Neuronal stem cell (in vitro differentiated cells): ENCODE measurements around the gene WFDC6.
A peak's percentile ranks its signal among the peaks of the same experiment; 100 is the strongest.

ENCODE experiments used
- DNase-seq: peaks from one replicate; pipeline ENCODE4 v3.0.0-alpha.2; 2013; ENCODE audit warnings: low spot score
- H2AFZ ChIP-seq: one replicate; pipeline ENCODE4 v1.6.1; 2013; ENCODE audit warnings: mild to moderate bottlenecking, low read length, inconsistent platforms
- H2AK5ac ChIP-seq: 2 replicates; pipeline ENCODE4 v1.6.1; 2013; ENCODE audit warnings: low read depth, mild to moderate bottlenecking, inconsistent platforms, low read length, moderate library complexity, mixed read lengths
- H2BK120ac ChIP-seq: 2 replicates; pipeline ENCODE4 v1.6.1; 2013; ENCODE audit warnings: low read depth, mild to moderate bottlenecking, inconsistent platforms, low read length, moderate library complexity, mixed read lengths
- H2BK12ac ChIP-seq: one replicate; pipeline ENCODE4 v1.6.1; 2013; ENCODE audit warnings: low read length, inconsistent platforms
- H2BK15ac ChIP-seq: 2 replicates; pipeline ENCODE4 v1.6.1; 2013; ENCODE audit warnings: mild to moderate bottlenecking, low read length, inconsistent platforms, mixed read lengths
- H2BK5ac ChIP-seq: one replicate; pipeline ENCODE4 v1.6.1; 2013; ENCODE audit warnings: inconsistent platforms, mild to moderate bottlenecking, low read length, moderate library complexity
- H3K14ac ChIP-seq: one replicate; pipeline ENCODE4 v1.6.1; 2013; ENCODE audit warnings: low read length, inconsistent platforms
- H3K18ac ChIP-seq: 2 replicates; pipeline ENCODE4 v1.6.1; 2013; ENCODE audit warnings: low read length, inconsistent platforms
- H3K23ac ChIP-seq: 2 replicates; pipeline ENCODE4 v1.6.1; 2013; ENCODE audit warnings: low read depth, mild to moderate bottlenecking, mixed read lengths, low read length, inconsistent platforms; ENCODE audit not compliant: poor library complexity
- H3K27ac ChIP-seq: replicated peaks from 3 replicates; pipeline ENCODE4 v1.5.1; 2013; ENCODE audit warnings: low read length, inconsistent platforms
- H3K27me3 ChIP-seq, 3 experiments: 2 replicates each; pipeline ENCODE4 v1.6.1; 2013; ENCODE audit warnings: low read length in 3 of 3, mild to moderate bottlenecking in 2 of 3, inconsistent platforms in 1 of 3, low read depth in 1 of 3, mixed read lengths in 1 of 3, moderate library complexity in 1 of 3; ENCODE audit not compliant: control insufficient read depth in 3 of 3, insufficient read depth in 3 of 3
- H3K36me3 ChIP-seq, 2 donors: replicated peaks in 1 of 2; 2 replicates each; pipeline ENCODE4 v1.6.1; 2013; ENCODE audit warnings: low read length in 2 of 2; ENCODE audit not compliant: control insufficient read depth in 2 of 2, insufficient read depth in 2 of 2
- H3K4ac ChIP-seq: 2 replicates; pipeline ENCODE4 v1.6.1; 2013; ENCODE audit warnings: inconsistent platforms, mild to moderate bottlenecking, low read length, moderate library complexity
- H3K4me1 ChIP-seq, 2 donors: 1 replicate in 1 of 2; 2 replicates in 1 of 2; pipeline ENCODE4 v1.6.1; 2013; ENCODE audit warnings: low read length in 2 of 2, low read depth in 1 of 2; ENCODE audit not compliant: control insufficient read depth in 2 of 2, insufficient read depth in 1 of 2
- H3K4me2 ChIP-seq: one replicate; pipeline ENCODE4 v1.6.1; 2013; ENCODE audit warnings: mild to moderate bottlenecking, low read length, inconsistent platforms; ENCODE audit not compliant: insufficient read depth, poor library complexity, severe bottlenecking
- H3K4me3 ChIP-seq, 2 donors: 2 replicates each; pipeline ENCODE4 v1.5.1; 2013; ENCODE audit warnings: low read length in 2 of 2, mild to moderate bottlenecking in 2 of 2, inconsistent platforms in 1 of 2, moderate library complexity in 1 of 2
- H3K79me1 ChIP-seq: one replicate; pipeline ENCODE4 v1.6.1; 2013; ENCODE audit warnings: low read depth, mild to moderate bottlenecking, inconsistent platforms, low read length, moderate library complexity
- H3K9ac ChIP-seq: one replicate; pipeline ENCODE4 v1.6.1; 2013; ENCODE audit warnings: mild to moderate bottlenecking, low read depth, low read length, inconsistent platforms; ENCODE audit not compliant: poor library complexity
- H3K9me3 ChIP-seq, 2 donors: replicated peaks in 1 of 2; 2 replicates each; pipeline versions ENCODE3 to v1.6.1; 2013; ENCODE audit warnings: low read length in 2 of 2, mild to moderate bottlenecking in 2 of 2, inconsistent platforms in 1 of 2, low read depth in 1 of 2, mixed read lengths in 1 of 2, moderate library complexity in 1 of 2; ENCODE audit not compliant: control insufficient read depth in 2 of 2, insufficient read depth in 1 of 2
- H4K8ac ChIP-seq: one replicate; pipeline ENCODE4 v1.6.1; 2013; ENCODE audit warnings: low read depth, mild to moderate bottlenecking, inconsistent platforms, low read length, moderate library complexity
- H4K91ac ChIP-seq: one replicate; pipeline ENCODE4 v1.6.1; 2013; ENCODE audit warnings: low read length, low read depth, mild to moderate bottlenecking, inconsistent platforms; ENCODE audit not compliant: poor library complexity
- WGBS, 2 donors: extraction: QIAGEN DNeasy Blood & Tissue Kit; methylation state at CpG; one replicate each; pipeline ENCODE4 v1.1.7; 2013; ENCODE audit warnings: missing lambda C conversion rate in 2 of 2, mixed read lengths in 1 of 2; ENCODE audit not compliant: insufficient read length in 2 of 2, insufficient replicate concordance in 1 of 2; ENCODE audit errors: extremely low coverage in 2 of 2; 5-methylcytosine and 5-hydroxymethylcytosine counted together

WFDC6 gene

DNA sequence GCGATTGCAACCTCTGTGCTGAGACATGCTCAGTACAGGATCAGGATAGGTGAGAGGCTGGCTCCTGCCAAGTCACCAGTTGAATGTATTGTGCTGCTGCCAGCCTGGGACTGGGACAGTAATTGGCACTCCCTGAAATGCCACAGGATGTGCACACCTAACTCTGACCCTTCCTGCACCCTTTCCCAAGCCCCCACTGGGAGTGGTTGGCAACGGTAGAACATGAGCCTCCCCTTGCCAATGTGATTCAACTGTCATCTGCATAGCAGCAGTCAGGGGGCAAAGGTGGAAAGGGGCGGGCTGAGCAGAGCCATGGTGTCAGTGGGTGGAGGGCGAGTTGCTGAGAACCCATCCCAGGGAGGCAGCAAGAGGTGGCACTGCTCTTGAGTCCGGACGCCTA, 39.3 kb downstream of the WFDC6 start:
- Histone ChIP-seq H3K4ac (no peak overlapping the region), H3K23ac (peak overlapping the region; percentile 35), H3K79me1 (no peaks in the 10 kb centered on the region), H3K4me1 (no peaks in the 10 kb centered on the region), H2BK12ac (no peak overlapping the region), H2BK120ac (no peak overlapping the region), H3K27ac (no peak overlapping the region), H2BK15ac (no peak overlapping the region), H2AK5ac (no peak overlapping the region), H3K4me3 (peak overlapping the region in 1 of 2 donors; percentile 18), H2AFZ (no peak overlapping the region), H3K9ac (no peak overlapping the region), H3K27me3 (peaks cover 0 to 15% (median 0%) of the 10 kb centered on the region in 3 experiments), H3K36me3 (no peaks in the 10 kb centered on the region), H3K4me2 (no peak overlapping the region), H4K8ac (no peak overlapping the region), H3K9me3 (no peaks in the 10 kb centered on the region), H3K14ac (no peak overlapping the region), H3K18ac (no peak overlapping the region), H2BK5ac (no peak overlapping the region), H4K91ac (no peak overlapping the region)
- DNase-seq: no peak
- WGBS, 2 donors: no CpG with 5 or more reads among the region's 6 CpGs

DNA sequence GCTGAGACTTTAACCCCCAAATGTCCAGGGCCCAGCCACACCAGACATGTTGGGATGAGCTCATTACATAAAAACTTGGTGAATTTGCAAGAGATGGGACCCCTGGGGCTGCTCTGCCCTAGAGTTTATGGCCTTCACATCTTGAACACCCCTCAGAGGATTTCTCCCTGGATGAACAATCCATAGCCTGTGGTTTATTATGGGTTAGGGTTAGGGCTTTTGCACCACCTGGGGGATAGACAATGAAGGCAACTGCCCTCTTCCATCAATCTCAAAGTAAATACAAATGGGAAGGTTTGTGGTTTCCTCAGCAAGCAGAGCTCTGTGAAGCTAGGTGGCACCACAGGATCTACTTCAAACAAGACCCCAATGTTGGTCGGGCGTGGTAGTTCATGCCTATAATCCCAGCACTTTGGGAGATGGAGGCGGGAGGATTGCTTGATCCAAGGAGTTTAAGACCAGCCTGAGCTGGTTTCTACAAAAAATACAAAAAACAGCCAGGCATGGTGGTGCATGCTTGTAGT, 41.2 kb downstream of the WFDC6 start:
- no peak for DNase-seq
- no peak overlapping the region for H2BK120ac ChIP-seq
- H2AK5ac ChIP-seq: no peak overlapping the region
- H4K8ac ChIP-seq: no peak overlapping the region
- H3K9ac ChIP-seq: no peak overlapping the region
- no CpG with 5 or more reads among the region's 3 CpGs for WGBS, 2 donors
- no peak overlapping the region for H4K91ac ChIP-seq
- H3K4me1 ChIP-seq: no peaks in the 10 kb centered on the region
- no peak overlapping the region for H3K23ac ChIP-seq
- H3K36me3 ChIP-seq: no peaks in the 10 kb centered on the region
- no peak overlapping the region for H2BK5ac ChIP-seq
- H3K4me2 ChIP-seq: no peak overlapping the region
- no peak overlapping the region for H3K4ac ChIP-seq
- H3K79me1 ChIP-seq: no peaks in the 10 kb centered on the region
- no peak overlapping the region for H2BK12ac ChIP-seq
- H3K27me3 ChIP-seq: peaks cover 0 to 15% (median 0%) of the 10 kb centered on the region in 3 experiments
- no peak overlapping the region for H3K4me3 ChIP-seq
- H3K18ac ChIP-seq: no peak overlapping the region
- H3K14ac ChIP-seq: no peak overlapping the region
- no peak overlapping the region for H2AFZ ChIP-seq
- H2BK15ac ChIP-seq: no peak overlapping the region
- no peaks in the 10 kb centered on the region for H3K9me3 ChIP-seq
- H3K27ac ChIP-seq: no peak overlapping the region

DNA sequence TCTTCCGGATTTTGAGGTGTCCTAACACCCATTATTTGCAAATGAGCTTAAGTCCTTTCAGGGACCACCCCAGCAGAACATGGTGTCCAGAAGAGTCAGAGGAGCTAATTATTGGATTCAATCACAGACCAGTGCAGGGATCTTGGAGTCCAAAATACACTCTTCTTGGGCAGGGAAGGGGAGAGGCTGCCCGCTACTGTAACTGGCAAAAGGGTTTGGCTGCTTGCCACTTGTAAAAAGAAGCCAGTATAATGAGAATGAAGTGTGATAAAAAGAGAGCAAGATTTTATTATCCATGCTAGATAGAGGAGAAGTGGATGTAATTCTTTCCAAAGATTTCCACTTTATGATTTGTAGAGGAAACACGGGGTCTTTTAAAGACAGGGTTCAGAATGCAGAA, 43.1 kb downstream of the WFDC6 start:
- Histone ChIP-seq H3K79me1 (no peaks in the 10 kb centered on the region), H2BK5ac (no peak overlapping the region), H3K4ac (no peak overlapping the region), H3K9me3 (no peaks in the 10 kb centered on the region), H3K18ac (no peak overlapping the region), H3K4me2 (no peak overlapping the region), H2BK120ac (no peak overlapping the region), H3K9ac (no peak overlapping the region), H4K91ac (no peak overlapping the region), H3K36me3 (no peaks in the 10 kb centered on the region), H2BK15ac (no peak overlapping the region), H3K27me3 (peaks cover 0 to 10% (median 0%) of the 10 kb centered on the region in 3 experiments), H2BK12ac (no peak overlapping the region), H3K14ac (no peak overlapping the region), H4K8ac (no peak overlapping the region), H2AK5ac (no peak overlapping the region), H2AFZ (no peak overlapping the region), H3K4me1 (no peaks in the 10 kb centered on the region), H3K23ac (no peak overlapping the region), H3K27ac (no peak overlapping the region), H3K4me3 (no peak overlapping the region)
- no CpG with 5 or more reads among the region's 3 CpGs for WGBS, 2 donors
- DNase-seq: no peak

DNA sequence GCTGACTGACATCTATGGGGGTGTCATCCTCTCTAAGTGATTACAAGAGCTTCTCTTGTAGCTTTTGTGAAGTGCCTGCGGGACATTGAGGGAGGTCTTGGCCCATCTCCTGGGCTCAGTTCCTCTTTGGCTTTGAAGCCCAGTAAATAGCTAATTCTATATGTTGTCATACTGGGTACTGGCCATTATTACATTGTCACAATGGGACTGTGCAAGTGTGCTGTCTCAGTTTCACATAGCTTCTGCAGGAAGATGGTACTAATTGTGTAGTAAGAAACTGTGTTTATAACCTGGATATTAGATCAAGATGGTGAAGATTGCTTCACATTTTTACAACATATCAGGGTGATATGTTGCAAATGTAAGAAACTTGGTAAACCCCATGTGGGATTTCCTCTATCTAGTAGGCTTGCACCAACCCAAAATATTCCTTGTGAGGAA, 43.8 kb downstream of the WFDC6 start:
- no peak overlapping the region for H2BK120ac ChIP-seq

More for the DNA sequence above, 43.8 kb downstream of the WFDC6 start:
- no peak overlapping the region for H2BK12ac ChIP-seq
- H2AK5ac ChIP-seq: no peak overlapping the region
- H3K4me1 ChIP-seq: no peaks in the 10 kb centered on the region
- no peak for DNase-seq
- H3K4ac ChIP-seq: no peak overlapping the region
- H3K4me2 ChIP-seq: no peak overlapping the region
- H4K8ac ChIP-seq: no peak overlapping the region
- H3K18ac ChIP-seq: no peak overlapping the region
- H2BK15ac ChIP-seq: no peak overlapping the region
- no peaks in the 10 kb centered on the region for H3K9me3 ChIP-seq
- no peak overlapping the region for H3K4me3 ChIP-seq
- no peak overlapping the region for H3K14ac ChIP-seq
- H2AFZ ChIP-seq: no peak overlapping the region
- H3K27ac ChIP-seq: no peak overlapping the region
- no peak overlapping the region for H4K91ac ChIP-seq
- no peak overlapping the region for H2BK5ac ChIP-seq
- no peaks in the 10 kb centered on the region for H3K36me3 ChIP-seq
- H3K79me1 ChIP-seq: no peaks in the 10 kb centered on the region
- no peak overlapping the region for H3K9ac ChIP-seq
- H3K27me3 ChIP-seq: peaks cover 0 to 8% (median 0%) of the 10 kb centered on the region in 3 experiments
- WGBS, 2 donors: no CpG with 5 or more reads among the region's 1 CpG
- H3K23ac ChIP-seq: no peak overlapping the region
